A673 (cell line): ENCODE results near the gene SIDT2.

Source experiments
- EZH2 ChIP-seq: fragments of 200-600 bp; sonication (generic); IDR thresholded peaks from 2 replicates; pipeline ENCODE4 v1.6.1; 2017; ENCODE audit warnings: borderline replicate concordance, low read depth, mild to moderate bottlenecking, mixed read lengths, antibody characterized with exemption, low read length; ENCODE audit not compliant: poor library complexity, severe bottlenecking
- TF ChIP-seq, protein P1 (sequence below): fragments of 300-800, 200-600 bp; sonication (generic); conservative IDR thresholded peaks from 2 replicates; pipeline ENCODE4 v1.5.1; 2017; ENCODE audit warnings: low read depth, mild to moderate bottlenecking, antibody characterized with exemption, low read length, moderate library complexity, mixed read lengths

DNA sequence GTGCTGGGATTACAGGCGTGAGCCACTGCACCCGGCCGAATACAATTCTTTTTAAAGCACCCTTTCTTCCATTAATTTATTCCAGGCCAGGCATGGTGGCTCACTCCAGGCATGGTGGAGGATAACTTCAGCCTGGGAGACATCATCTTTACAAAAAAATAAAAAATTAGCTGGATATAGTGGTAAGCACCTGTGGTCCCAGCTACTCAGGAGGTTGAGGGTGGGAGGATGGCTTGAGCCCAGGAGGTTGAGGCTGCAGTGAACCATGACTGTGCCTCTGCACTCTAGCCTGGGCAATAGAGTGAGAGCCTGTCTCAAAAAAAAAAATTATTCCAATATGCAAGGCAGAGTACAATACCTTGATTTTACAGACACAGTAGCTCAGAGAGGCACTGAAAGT is 32.1 kb downstream of the SIDT2 start:
- TF ChIP-seq, protein P1, sequence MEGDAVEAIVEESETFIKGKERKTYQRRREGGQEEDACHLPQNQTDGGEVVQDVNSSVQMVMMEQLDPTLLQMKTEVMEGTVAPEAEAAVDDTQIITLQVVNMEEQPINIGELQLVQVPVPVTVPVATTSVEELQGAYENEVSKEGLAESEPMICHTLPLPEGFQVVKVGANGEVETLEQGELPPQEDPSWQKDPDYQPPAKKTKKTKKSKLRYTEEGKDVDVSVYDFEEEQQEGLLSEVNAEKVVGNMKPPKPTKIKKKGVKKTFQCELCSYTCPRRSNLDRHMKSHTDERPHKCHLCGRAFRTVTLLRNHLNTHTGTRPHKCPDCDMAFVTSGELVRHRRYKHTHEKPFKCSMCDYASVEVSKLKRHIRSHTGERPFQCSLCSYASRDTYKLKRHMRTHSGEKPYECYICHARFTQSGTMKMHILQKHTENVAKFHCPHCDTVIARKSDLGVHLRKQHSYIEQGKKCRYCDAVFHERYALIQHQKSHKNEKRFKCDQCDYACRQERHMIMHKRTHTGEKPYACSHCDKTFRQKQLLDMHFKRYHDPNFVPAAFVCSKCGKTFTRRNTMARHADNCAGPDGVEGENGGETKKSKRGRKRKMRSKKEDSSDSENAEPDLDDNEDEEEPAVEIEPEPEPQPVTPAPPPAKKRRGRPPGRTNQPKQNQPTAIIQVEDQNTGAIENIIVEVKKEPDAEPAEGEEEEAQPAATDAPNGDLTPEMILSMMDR = no peak
- TF ChIP-seq EZH2 = no peak
